OCI-LY7 (cell line): ENCODE data around the gene ABHD6.

Experiments
- CTCF ChIP-seq: fragments of 200-600 bp; sonication (generic); conservative IDR thresholded peaks from 2 replicates; pipeline ENCODE4 v1.5.1; 2014; ENCODE audit warnings: mild to moderate bottlenecking, antibody characterized with exemption, low read length, moderate library complexity, mixed read lengths
- EZH2phosphoT487 ChIP-seq: fragments of 200-600 bp; sonication (generic); IDR thresholded peaks from 2 replicates; pipeline ENCODE4 v1.6.1; 2018; ENCODE audit warnings: low read depth, borderline replicate concordance, mild to moderate bottlenecking, mixed run types, antibody characterized with exemption, low read length, moderate library complexity, mixed read lengths

- no peak for TF ChIP-seq CTCF
- TF ChIP-seq EZH2phosphoT487: no peak
These were observed 48.6 kb upstream of the ABHD6 start for GRCh38 chr3:58188921-58189451.
